Iris pigment epithelial cell (primary cell): Measurements from ENCODE around the gene CNNM2.

Experiments
- DNase-seq: peaks from one replicate; pipeline ENCODE4 v3.0.0-alpha.2; 2011; ENCODE audit warnings: low read depth

CNNM2 gene

DNA sequence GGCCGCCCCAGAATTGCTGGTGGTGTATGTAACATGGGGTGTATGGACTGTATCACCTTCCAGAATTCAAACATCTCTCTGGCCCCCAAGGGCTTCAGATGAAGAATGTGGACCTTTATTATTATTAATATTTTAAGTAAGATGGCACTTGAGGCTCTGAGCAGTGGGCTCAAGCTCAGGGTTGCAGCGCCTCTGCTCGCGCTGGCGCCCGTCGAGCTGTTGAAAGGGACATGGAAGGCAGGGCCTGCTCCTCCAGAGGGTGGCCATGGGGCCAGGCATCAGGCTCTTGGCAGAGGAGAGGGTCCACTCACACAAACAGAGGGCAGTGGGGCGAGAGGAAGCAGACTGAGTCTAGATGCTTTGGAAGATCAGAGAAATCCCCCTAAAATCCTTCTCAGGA is 154.8 kb downstream of the CNNM2 start:
- no peak for DNase-seq

DNA sequence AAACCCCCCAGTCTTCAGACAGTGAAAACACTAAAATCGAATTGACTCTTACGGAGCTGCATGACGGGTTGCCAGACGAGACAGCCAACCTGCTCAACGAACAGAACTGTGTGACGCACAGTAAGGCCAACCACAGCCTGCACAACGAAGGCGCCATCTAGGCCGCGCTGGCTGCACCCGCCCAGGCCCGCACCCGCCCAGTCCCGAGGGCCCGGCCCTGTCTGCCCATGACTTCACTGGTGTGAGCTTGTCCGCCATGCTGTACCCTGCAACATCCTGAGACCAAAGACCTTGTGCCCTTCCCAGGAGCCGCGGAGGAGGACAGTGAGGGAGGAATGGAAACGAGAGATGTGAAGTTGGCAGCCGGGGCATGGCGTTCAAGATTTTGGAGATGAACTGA is 158.9 kb downstream of the CNNM2 start:
- DNase-seq, result no peak

DNA sequence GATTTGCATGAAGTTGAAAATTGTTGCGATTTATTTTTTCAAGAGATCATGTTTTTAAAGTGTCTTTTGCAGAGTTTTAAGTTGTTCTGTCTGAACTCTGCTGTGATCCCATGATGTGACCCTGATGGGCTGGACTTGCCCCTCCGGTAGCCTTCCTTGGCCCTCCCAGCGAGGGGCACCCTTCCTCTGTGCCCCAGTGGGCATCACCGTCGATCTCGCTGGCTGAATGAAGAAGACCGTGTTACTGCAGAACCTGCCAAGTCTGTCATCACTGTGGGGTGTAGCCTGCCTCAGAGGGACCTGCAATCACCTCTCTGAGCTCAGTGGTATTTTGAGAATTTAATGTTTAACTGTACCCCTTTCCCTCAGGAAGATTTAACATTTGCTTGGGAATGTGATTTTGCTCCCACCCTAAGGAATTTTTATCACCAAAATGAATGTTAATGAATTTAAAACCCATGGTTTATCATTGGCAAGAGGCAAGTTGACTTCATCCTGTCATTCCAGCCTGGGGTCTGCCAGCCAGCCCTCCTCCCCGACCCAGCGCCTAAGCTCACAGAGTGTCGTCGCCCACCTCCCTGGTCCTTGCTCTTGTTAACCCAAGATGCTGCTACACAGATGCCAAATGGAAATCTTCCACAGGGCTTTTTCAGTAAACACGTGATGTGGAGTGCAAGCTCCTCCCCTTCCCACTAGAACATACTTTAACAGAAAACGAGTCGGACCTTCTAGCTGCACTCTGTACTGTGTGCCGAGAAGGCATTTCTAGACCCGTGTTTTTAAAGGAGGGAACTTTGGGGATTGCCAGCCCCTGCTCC is 159.6 kb downstream of the CNNM2 start:
- no peak for DNase-seq

DNA sequence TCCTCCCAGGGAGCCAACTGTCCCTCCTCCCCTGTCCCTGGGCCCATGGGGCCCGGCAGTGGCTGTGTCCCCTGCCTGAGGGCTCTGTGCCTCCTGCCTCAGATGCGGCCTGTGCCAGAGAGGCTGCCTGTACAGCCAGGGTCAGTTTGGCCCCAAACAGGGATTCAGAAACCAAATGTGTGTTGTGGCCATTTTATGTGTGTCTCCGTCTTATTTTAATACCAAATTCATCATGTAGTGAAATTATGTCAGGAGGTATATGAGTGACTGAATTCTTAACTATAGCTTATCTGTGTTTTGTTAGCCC is 160.2 kb downstream of the CNNM2 start:
- no peak for DNase-seq

DNA sequence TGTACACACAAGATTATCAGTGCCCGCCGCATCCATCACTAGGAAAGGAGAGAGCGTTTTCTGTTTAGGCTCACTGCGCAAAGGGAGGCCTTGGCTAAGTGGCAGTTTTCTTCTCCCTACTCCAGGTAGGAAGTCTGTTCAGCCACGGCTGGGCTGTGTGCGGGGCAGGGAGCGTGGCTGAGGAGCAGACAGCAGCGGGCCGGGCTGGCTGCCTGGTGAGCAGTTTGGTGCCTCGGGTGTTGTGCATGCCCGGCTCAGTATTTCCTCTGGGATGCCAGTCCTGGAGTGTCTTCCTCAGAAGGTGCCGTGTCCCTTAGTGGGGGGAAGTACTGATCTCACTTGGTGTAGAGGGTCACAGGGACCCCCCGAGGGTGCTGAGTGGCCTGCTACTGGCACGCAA is 160.6 kb downstream of the CNNM2 start:
- DNase-seq, result no peak

DNA sequence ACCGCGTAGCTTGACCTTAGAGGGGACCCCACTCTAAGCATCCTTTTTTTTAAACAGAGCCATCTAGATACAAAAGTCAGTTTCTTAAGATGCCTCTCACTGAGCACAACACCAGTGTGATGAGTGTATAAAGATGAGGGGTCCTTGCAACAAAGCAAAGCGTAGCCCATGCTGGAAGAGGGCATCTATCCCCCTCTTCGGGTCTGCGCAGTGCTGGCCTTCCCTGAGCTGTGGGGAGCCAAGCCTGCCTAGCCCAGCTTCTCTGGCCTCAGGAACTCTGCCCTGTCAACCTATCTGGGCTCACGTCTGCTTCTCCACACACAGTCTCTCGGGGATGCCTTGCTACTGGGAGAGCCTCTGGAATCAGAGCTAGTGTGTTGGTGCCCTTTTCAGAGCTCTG is 161.0 kb downstream of the CNNM2 start:
- DNase-seq, result no peak

DNA sequence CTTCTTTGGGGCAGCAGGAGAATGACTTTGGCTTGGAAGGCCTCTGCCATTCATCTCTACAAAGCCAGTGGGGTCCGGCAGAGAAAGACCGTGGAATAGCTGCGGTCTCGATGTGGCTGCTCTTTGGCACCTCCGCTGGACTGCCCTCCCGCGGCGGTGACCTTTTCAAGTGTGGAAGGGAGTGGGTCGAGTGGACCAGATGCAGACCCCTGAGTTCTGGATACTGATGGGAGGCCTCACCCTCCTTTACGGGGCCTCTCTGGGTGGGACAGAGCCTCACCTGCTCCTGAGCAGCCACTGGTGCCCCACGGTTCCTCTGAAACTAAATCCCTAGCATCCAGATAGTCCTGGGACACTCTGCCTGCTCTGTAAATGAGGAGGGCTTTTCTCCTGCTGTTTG is 161.9 kb downstream of the CNNM2 start:
- DNase-seq, result no peak

DNA sequence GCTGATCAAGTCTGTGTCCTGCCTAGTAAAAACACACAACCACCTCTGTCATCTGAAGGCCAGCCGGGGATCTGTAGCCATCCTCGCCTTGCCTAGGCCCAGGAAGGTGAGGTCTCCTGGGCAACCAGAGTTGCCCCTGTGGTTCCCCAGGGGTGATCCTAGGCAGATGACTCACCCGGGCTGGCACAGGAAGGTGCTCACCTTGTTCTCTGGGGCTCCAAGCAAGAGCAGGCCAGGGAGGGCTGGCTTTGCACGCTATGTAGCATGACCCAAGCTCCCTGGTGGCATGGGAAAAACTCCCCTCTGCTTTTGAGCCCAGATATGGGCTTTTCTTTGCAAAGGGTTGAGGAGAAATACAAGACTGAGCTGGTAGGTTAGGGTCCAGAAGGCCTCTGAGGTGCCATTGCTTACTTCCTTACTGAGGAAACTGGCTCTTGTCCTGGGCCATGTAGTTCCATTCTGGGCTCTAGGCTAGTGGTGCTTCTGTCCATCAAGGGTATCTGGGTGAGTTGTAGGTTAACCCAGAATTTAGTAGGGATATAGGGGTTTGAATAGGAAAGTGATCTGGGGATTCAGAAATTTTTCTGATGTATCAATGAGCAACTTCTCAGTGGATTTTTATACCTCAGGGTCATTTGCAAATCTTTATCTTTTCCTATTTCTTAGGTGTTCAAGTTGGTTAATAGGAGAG is 162.9 kb downstream of the CNNM2 start:
- no peak for DNase-seq

DNA sequence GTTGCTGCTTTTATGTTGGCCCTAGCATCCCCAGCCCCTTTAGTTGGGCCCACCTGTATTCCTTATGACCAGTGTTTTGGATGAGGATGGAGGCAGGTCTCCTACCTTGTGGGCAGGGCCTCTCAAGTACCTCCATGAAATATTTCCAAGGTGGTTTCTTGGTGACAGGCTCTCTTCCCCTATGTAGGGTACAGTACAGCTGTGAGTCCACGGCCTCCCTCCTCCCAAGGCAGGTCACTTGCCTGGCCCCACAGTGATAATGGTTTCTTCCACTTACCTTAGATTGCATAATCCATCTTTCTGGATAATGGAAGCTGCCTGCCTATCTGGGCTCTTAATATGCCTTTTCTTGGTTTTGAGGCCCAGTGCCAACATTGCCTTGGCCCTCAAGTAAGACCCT is 164.6 kb downstream of the CNNM2 start:
- DNase-seq, result no peak

DNA sequence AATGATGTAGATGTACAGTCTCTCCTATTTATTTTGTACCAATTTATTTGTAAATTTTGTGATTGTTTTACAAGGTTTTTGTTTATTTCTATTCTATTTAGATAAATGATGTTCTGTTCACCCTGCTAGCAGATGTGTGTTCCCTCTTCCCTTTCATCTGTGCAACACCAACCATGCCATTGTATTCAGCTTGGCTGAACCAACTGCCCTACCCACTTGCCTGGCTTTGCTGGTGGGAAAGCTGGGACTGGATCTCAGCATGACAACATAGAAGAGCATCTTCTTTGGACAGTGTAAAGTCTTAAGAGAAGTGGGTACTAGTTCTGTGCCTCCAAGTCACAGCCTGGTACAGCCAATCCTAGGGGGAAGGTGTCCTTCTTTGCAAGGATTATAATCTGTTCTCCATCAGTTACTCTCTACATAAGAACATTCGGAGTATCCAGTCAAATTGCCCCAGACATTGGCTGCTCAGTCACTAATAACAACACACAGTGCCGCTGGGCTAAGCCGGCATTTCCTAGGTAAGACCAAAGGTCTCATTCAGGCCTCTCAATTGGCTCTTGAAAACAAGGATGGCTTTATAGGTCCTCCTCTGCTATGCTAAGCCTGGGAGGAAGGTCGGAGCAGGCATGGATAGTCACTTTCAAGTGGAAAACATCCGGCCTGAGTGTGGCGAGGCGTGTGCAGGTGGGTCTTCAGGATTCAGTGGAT is 165.3 kb downstream of the CNNM2 start:
- DNase-seq, result no peak

DNA sequence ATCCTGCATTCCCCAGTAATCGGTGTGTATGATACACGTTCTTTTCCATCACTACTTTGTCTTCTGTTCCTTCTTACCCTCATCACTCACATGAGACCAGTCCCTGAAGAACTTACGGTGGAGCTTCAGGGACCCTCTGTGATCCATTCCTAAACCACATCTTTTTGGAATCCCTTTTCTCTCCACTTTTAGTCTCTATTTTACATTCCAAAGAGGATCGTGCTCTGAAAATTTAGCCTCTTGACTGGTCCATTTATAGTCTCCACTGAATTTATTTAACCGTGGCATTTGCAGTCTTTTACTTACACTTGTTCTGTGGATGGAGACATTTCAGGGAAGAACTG is 165.9 kb downstream of the CNNM2 start:
- no peak for DNase-seq

DNA sequence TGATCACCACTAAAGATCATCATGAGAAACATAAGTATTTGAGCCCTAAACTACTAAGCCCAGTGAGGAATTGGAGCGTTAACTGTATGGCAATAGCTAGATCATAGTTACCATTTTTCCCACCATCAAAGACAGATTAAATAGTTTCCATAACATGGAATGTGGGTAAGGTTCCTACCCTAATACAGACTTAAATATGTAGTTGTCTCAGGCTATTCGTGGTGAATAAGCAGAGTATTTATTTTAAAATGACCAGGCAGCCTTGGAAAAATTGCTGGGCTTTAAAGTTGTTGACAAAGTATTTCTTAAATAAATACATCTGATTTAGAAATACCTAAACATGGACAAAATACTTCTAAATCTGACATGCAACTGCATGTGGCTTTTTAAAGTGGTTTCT is 168.2 kb downstream of the CNNM2 start:
- no peak for DNase-seq

DNA sequence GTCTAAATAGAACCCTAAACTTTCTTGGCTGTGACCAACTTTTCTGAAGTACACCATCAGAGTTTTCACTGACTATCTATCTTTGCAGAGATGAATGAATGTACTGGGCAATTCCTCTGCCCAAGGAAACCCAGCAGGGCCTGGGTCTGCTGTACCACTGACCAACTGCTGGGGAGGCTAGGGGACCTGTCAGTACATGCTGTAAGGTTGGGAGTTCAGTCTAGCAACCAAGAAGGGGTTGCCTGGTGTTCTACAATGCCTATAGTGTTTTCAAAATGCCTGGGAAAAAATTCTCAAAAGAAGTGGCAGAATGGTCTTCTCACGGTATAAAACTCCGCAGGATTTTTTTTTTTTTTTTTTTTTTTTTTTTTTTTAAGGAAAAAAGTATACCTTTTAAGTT is 168.7 kb downstream of the CNNM2 start:
- no peak for DNase-seq

DNA sequence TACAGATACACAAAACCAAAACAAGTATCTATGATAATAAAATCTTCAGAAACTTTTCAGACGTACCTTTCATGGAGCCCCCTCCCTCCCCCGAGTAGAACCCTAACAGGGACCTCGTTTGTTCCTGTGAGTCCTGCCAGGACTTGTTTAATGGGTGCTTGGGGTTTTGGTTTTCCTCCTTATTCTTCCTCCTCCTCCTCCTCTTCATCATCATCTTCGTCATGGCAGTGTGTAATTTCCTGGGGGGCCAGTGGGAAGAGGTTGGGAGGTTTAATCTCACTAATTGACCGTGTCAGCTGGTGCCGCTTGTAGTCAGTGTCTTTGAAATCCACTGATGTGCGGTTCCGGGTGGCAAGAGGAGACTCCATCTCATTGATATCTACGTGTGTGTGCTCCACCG is 171.4 kb downstream of the CNNM2 start:
- no peak for DNase-seq

DNA sequence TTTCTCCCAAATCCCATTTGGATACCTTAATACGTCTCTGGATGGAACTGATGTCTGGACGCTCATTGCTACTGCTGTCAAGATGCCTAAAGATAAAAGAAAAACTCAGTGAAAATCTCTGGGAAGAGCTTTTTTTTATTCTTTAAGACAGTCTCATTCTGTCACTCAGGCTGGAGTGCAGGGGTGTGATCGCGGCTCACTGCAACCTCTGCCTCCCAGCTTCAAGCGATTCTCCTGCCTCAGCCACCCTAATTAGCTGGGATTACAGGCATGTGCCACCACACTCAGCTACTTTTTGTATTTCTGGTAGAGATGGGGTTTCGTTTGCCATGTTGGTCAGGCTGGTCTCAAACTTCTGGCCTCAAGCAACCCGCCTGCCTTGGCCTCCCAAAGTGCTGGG is 172.8 kb downstream of the CNNM2 start:
- DNase-seq, result no peak

DNA sequence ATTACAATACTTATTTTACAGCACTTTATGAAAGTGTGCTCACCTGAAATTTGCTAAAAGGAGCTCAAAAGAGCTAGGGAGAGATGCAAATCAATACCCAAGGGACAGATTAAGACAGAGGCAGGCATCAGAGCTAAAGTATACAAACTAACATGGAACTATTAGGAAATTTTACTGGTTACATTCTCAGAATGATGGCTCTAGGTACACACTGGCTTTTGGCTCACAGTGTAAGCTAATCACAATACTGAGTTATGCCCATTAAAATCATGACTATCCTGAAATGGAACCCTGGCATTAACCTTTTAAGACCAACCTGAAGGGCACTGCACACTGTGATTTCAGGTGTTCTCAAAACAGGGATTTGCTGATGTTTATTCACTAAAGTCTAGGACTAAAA is 176.9 kb downstream of the CNNM2 start:
- DNase-seq, result no peak

DNA sequence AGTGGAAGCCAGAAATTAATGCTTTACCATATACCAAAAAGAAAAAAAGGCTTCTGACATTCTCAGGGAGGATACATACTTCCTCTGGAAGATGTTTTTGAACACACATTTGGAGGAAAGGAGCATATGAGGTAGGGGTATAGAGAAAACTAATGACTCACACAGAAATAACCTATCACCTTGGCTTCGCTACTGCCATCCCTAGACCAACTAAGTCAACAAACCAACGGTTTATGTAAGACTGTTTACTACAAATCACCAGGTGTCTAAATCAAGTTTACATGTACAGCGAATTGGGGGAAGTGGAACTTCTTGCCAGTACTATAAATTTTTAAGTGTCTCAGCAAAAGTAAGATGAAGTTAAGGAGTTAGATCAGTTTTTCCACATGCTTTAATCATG is 178.0 kb downstream of the CNNM2 start:
- DNase-seq, result no peak

DNA sequence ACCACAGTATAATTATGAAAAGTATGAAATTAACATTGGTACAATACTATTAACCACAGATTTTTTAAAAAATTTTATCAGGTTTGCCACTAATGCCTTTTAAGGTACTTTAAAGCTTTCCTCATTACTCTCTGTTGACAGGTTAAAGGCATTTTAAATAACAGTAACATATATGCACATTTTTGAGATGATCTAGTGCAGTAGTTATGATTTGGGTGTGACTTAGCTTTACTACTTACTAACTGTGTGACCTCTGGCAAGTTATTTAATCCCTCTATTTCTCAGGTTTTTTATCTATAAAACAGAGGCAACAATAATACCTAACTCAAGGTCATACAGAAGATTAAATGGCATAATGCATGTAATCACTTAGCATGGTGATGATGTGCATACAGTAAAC is 180.1 kb downstream of the CNNM2 start:
- no peak for DNase-seq

DNA sequence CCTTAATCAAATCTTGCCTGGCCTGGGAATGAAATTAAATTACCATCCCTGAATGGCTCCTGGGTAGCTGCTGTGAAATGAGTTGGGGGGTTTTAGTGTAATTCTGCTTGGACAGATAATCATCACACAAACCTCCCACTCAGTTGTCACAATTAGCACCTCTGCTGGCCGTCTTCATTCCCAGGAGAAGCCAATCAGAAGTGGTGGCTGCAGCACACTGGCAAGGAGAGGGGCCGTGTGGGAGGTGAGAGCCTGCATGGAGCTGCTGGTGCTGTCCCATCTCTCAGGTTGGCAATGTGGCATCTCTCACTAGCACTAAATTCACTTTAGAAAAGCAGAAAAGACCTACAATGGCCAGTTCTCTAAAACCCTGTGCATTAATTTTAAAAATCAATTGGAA is 182.5 kb downstream of the CNNM2 start:
- DNase-seq, result no peak

DNA sequence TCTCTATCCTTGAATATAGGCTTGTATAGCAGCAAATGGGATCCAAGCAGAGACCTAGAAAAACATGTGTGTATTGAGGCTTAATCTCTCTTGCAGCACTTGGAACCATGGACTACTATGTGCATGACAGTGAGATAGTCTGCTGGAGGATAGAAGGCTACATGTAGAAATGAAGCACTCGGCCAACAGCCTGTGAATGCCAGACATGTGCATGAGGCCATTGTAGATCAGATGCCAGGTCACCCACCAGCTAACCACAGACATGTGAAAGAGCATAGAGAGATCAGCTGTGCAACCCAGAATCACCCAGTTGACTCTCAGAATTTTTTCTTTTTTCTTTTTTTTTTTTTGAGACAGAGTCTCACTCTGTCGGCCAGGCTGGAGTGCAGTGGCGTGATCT is 184.1 kb downstream of the CNNM2 start:
- no peak for DNase-seq

DNA sequence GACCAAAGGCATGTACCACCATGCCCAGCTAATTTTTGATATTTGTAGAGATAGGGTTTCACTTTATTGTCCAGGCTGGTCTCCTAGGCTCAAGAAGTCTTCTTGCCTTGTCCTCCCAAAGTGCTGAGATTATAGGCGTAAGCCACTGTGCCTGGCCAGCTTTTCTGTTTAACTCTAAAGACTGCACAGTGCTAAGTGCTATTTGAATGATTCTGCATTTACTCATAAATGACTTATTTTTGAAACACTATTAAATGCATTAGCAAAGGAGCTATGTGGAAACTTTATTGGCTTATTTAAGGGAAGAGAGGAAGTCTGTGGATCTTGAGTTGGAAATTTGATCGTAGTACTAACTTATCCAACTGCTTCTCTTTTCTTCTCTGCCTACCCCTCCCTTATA is 185.9 kb downstream of the CNNM2 start:
- DNase-seq, result no peak

DNA sequence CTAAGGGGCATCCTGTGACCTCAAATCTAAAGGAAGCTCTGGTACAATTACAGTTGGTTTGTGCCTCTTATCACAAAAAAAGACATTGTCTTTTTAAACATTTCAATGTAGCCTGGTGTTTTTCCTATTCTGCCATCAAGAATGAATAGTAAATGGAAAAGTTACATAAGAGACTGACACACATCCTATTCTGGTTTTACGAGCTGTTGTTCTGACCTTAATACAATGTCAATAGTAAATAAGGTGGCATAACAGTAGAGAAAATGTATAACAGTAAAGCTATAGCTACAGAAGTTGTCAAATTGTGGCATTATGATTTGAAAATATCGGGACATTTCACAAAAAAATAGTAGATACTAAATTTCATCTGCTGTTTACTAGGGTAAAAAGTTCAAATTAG is 186.6 kb downstream of the CNNM2 start:
- DNase-seq, result no peak

DNA sequence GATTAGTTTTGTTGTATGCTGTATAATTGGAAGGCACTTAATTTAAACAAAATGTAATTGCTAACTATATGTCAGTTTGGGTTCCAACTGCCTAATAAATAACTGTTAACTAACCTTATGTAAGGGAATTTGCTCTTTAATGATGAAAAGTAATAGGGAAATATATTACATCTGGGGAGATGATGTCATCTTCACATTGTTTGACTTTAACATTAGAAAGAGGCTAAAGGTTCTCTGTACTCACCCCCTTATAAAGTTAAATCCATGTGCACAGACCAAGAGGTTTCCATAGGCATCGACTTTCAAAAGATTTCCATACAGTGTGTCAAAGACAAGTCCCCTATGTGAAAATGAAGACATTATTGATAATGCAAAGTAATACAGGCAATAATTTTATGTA is 187.4 kb downstream of the CNNM2 start:
- no peak for DNase-seq

DNA sequence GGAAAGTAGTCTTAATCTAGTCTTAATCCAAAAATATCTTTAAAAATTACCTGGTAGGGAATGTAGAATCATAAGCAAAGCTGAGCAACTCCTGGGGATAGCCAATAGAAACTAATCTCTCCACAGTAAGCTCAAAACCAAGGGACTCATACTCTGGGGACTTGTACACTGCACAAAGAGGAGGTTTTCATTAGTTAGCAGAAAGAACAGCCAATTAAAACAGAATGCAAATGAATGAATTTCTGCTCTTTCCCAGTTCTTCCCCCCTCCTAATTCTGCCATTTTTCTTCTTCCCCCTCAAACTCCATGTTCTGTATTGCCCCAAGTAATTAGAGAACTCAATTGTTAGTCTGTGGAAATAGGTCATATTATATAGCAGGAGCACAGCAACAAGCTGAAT is 188.4 kb downstream of the CNNM2 start:
- DNase-seq, result no peak
